CD4-positive, alpha-beta T cell (primary cell): ENCODE data around the gene F8. TPM values are rescaled to one million over a fixed set of nuclear protein-coding genes. Genes with fewer than 3 reads are reported as not detected.

Experiments used
- ATAC-seq: fragments of 200-7000 bp; cut with Tn5 transposase; one replicate; pipeline ENCODE4 v1.10.0; 2022; ENCODE audit warnings: mild to moderate bottlenecking; ENCODE audit not compliant: poor library complexity
- CTCF ChIA-PET: fragments of 350-600 bp; sonication (Branson Sonifier 250); formaldehyde crosslinking; loops from one replicate; lab custom pipeline; 2021; ENCODE audit warnings: antibody characterized with exemption, inconsistent platforms; lab: Charles Lee
- POLR2A ChIA-PET: fragments of 350-600 bp; sonication (Branson Sonifier 250); formaldehyde crosslinking; loops from one replicate; lab custom pipeline; 2021; ENCODE audit warnings: antibody characterized with exemption, inconsistent platforms; lab: Charles Lee
- DNase-seq, 14 experiments: peaks; one replicate each; pipeline ENCODE4 v3.0.0-alpha.2; 2013 to 2020; ENCODE audit warnings: mixed read lengths in 2 of 14
- H3K27ac ChIP-seq, 2 donors: one replicate each; pipeline versions ENCODE4 v1.5.1 to v1.7.0; 2013; ENCODE audit warnings: low read length in 2 of 2, low read depth in 1 of 2, mild to moderate bottlenecking in 1 of 2
- H3K27me3 ChIP-seq, 2 experiments: 1 replicate in 1 of 2; 2 replicates in 1 of 2; pipeline versions ENCODE4 v1.6.1 to v1.7.0; 2013; ENCODE audit warnings: low read length in 2 of 2, control low read depth in 1 of 2, mild to moderate bottlenecking in 1 of 2, moderate library complexity in 1 of 2; ENCODE audit not compliant: insufficient read depth in 2 of 2, control insufficient read depth in 1 of 2
- H3K36me3 ChIP-seq: one replicate; pipeline ENCODE4 v1.6.1; 2013; ENCODE audit warnings: low read length, control low read depth; ENCODE audit not compliant: insufficient read depth
- H3K4me1 ChIP-seq: one replicate; pipeline ENCODE4 v1.6.1; 2013; ENCODE audit warnings: low read length, control low read depth; ENCODE audit not compliant: insufficient read depth
- H3K4me3 ChIP-seq: one replicate; pipeline ENCODE4 v1.5.1; 2013; ENCODE audit warnings: mild to moderate bottlenecking, low read length, moderate library complexity
- H3K9me3 ChIP-seq, 2 experiments: 1 replicate in 1 of 2; 2 replicates in 1 of 2; pipeline versions ENCODE4 v1.6.1 to v1.7.0; 2013; ENCODE audit warnings: low read length in 2 of 2, mild to moderate bottlenecking in 2 of 2, control low read depth in 1 of 2, moderate library complexity in 1 of 2; ENCODE audit not compliant: control insufficient read depth in 1 of 2, insufficient read depth in 1 of 2
- H3K27ac Mint-ChIP-seq: one replicate; pipeline ENCODE4 v1.8.0; 2020; ENCODE audit warnings: mixed read lengths
- H3K27me3 Mint-ChIP-seq: one replicate; pipeline ENCODE4 v1.8.0; 2021; ENCODE audit warnings: mixed read lengths
- H3K36me3 Mint-ChIP-seq: one replicate; pipeline ENCODE4 v1.8.0; 2021; ENCODE audit warnings: low read depth, mixed read lengths
- H3K4me1 Mint-ChIP-seq: one replicate; pipeline ENCODE4 v1.8.0; 2021; ENCODE audit warnings: low read depth, mixed read lengths
- H3K4me3 Mint-ChIP-seq: one replicate; pipeline ENCODE4 v1.8.0; 2020; ENCODE audit warnings: mild to moderate bottlenecking, mixed read lengths
- H3K9me3 Mint-ChIP-seq: one replicate; pipeline ENCODE4 v1.8.0; 2020; ENCODE audit warnings: mixed read lengths
- CTCF ChIP-seq: fragments of 200-600 bp; IDR thresholded peaks from one replicate; pipeline ENCODE4 v1.8.0; 2022; ENCODE audit warnings: antibody characterized with exemption, mild to moderate bottlenecking
- intact Hi-C, 2 experiments: fragments of 100-400 bp; cut with DNase I in 1 of 2; cut with micrococcal nuclease in 1 of 2; formaldehyde crosslinking; loops; one replicate each; pipeline versions ENCODE4 v1.15.1 to v1.9.0; 2023 to 2025; cut with DNase I, micrococcal nuclease
- total RNA-seq, 174 experiments: library from RNA in 2 of 174; stranded (reverse) in 2 of 174; gene quantifications; one replicate each; pipeline ENCODE4 v1.2.3 and lab custom pipeline; 2021 to 2026

F8 gene
- total RNA-seq, 2 experiments from 2014 or later: 0.66 to 0.67 TPM

- intact Hi-C loops: no loop called here
- H3K27me3 Mint-ChIP-seq: no peaks in the 10 kb centered on the region
- H3K36me3 Mint-ChIP-seq: peaks cover 41% of the 10 kb centered on the region
- H3K4me1 ChIP-seq: peaks cover 14% of the 10 kb centered on the region
- no peaks in the 10 kb centered on the region for H3K9me3 Mint-ChIP-seq
- H3K27ac Mint-ChIP-seq: no peak overlapping the region
- H3K27me3 ChIP-seq: no peaks in the 10 kb centered on the region
- ATAC-seq (no peak), DNase-seq (no peak)
- H3K4me3 ChIP-seq: no peak overlapping the region
- H3K36me3 ChIP-seq: peaks cover 17% of the 10 kb centered on the region
- H3K27ac ChIP-seq: no peak overlapping the region
- no peak overlapping the region for H3K4me3 Mint-ChIP-seq
- peaks cover 41% of the 10 kb centered on the region for H3K4me1 Mint-ChIP-seq
- TF ChIP-seq CTCF: no peak
- ChIA-PET CTCF (no interaction called here), POLR2A (no interaction called here)
- no peaks in the 10 kb centered on the region for H3K9me3 ChIP-seq
Measured at GRCh38 chrX:155054255-155054654, 31.7 kb upstream of the F8 start.

- no peak for ATAC-seq
- no peak for TF ChIP-seq CTCF
- POLR2A ChIA-PET: no interaction called here
Measured at GRCh38 chrX:155053656-155054055, 31.1 kb upstream of the F8 start.

GRCh38 chrX:155052738-155053498 lies 30.4 kb upstream of the F8 start:
- ATAC-seq (no peak), DNase-seq (no peak)
- Mint-ChIP-seq H3K36me3 (peaks cover 51% of the 10 kb centered on the region), H3K4me1 (peaks cover 51% of the 10 kb centered on the region), H3K4me3 (no peak overlapping the region), H3K9me3 (no peaks in the 10 kb centered on the region), H3K27me3 (no peaks in the 10 kb centered on the region), H3K27ac (peak overlapping the region; percentile 64)
- H3K4me3 ChIP-seq: no peak overlapping the region
- peaks cover 17% of the 10 kb centered on the region for H3K4me1 ChIP-seq
- peaks cover 18% of the 10 kb centered on the region for H3K36me3 ChIP-seq
- no peak overlapping the region for H3K27ac ChIP-seq
- intact Hi-C loops: no loop called here
- no peaks in the 10 kb centered on the region for H3K27me3 ChIP-seq
- CTCF ChIA-PET: no interaction called here
- no peaks in the 10 kb centered on the region for H3K9me3 ChIP-seq
- POLR2A ChIA-PET: no interaction called here
- TF ChIP-seq CTCF: no peak

More at GRCh38 chrX:155053656-155054055, 31.1 kb upstream of the F8 start:
- H3K27ac Mint-ChIP-seq: peak overlapping the region; percentile 64
- no peaks in the 10 kb centered on the region for H3K27me3 ChIP-seq
- peaks cover 17% of the 10 kb centered on the region for H3K36me3 ChIP-seq
- CTCF ChIA-PET: no interaction called here
- no peak overlapping the region for H3K4me3 Mint-ChIP-seq
- no peaks in the 10 kb centered on the region for H3K9me3 Mint-ChIP-seq
- no peak overlapping the region for H3K27ac ChIP-seq
- no peaks in the 10 kb centered on the region for H3K9me3 ChIP-seq
- no peak overlapping the region for H3K4me3 ChIP-seq
- peaks cover 17% of the 10 kb centered on the region for H3K4me1 ChIP-seq
- DNase-seq: no peak
- intact Hi-C loops: no loop called here
- H3K4me1 Mint-ChIP-seq: peaks cover 47% of the 10 kb centered on the region
- peaks cover 47% of the 10 kb centered on the region for H3K36me3 Mint-ChIP-seq
- H3K27me3 Mint-ChIP-seq: no peaks in the 10 kb centered on the region
